Osteoblast (primary cell): Measurements from ENCODE around the gene YTHDF1. TPM values are rescaled to one million over a fixed set of nuclear protein-coding genes. Genes with fewer than 3 reads are reported as not detected.
A peak's percentile ranks its signal among the peaks of the same experiment; 100 is the strongest.
"Not testable (repeated sequence)": the region's sequence is repeated elsewhere in the genome, so short reads cannot be mapped to it uniquely, and the experiment has no call there.

Source experiments
- DNase-seq: peaks from one replicate; pipeline ENCODE4 v3.0.0; 2011; ENCODE audit warnings: low spot score, mixed read lengths; ENCODE audit not compliant: insufficient read length; ENCODE audit errors: missing footprints
- H2AFZ ChIP-seq: 2 replicates; pipeline ENCODE4 v1.6.0; 2011; ENCODE audit warnings: mild to moderate bottlenecking, low read length
- H3K27ac ChIP-seq: 2 replicates; pipeline ENCODE4 v1.5.1; 2011; ENCODE audit warnings: mild to moderate bottlenecking, low read depth, low read length, moderate library complexity
- H3K27me3 ChIP-seq: 2 replicates; pipeline ENCODE4 v1.6.0; 2012; ENCODE audit warnings: mild to moderate bottlenecking, control low read depth, inconsistent platforms, low read length, moderate library complexity; ENCODE audit not compliant: insufficient read depth
- H3K36me3 ChIP-seq: 2 replicates; pipeline ENCODE4 v1.5.1; 2011; ENCODE audit warnings: mild to moderate bottlenecking, low read length, control low read depth, moderate library complexity; ENCODE audit not compliant: insufficient read depth
- H3K4me1 ChIP-seq: 2 replicates; pipeline ENCODE4 v1.5.1; 2011; ENCODE audit warnings: mild to moderate bottlenecking, low read length, control low read depth, moderate library complexity; ENCODE audit not compliant: insufficient read depth
- H3K4me2 ChIP-seq: 2 replicates; pipeline ENCODE4 v1.6.0; 2011; ENCODE audit warnings: mild to moderate bottlenecking, low read length; ENCODE audit not compliant: insufficient read depth
- H3K4me3 ChIP-seq: fragments of 200-600 bp; sonication (generic); 3 replicates; pipeline ENCODE4 v1.5.1; 2012; ENCODE audit warnings: mild to moderate bottlenecking, low read length, inconsistent platforms; ENCODE audit not compliant: insufficient read depth
- H3K79me2 ChIP-seq: 2 replicates; pipeline ENCODE4 v1.6.0; 2012; ENCODE audit warnings: mild to moderate bottlenecking, low read length, control low read depth, inconsistent platforms; ENCODE audit not compliant: insufficient read depth
- H3K9me3 ChIP-seq: 2 replicates; pipeline ENCODE4 v1.5.1; 2011; ENCODE audit warnings: low read depth, low read length, control low read depth
- H4K20me1 ChIP-seq: 2 replicates; pipeline ENCODE4 v1.6.0; 2012; ENCODE audit warnings: mild to moderate bottlenecking, low read length, control low read depth; ENCODE audit not compliant: insufficient read depth
- CTCF ChIP-seq: IDR thresholded peaks from 2 replicates; pipeline ENCODE4 v1.5.1; 2011; ENCODE audit warnings: mild to moderate bottlenecking, low read depth, low read length, moderate library complexity; ENCODE audit errors: extremely low read depth
- total RNA-seq: library from RNA; depleted of rRNA; stranded (reverse); fragments of >200 nt; gene quantifications from 2 replicates; pipeline ENCODE4 v1.2.3, GENCODE V29; 2012

YTHDF1 gene
- total RNA-seq, 1 donor: 23.9 TPM

DNA sequence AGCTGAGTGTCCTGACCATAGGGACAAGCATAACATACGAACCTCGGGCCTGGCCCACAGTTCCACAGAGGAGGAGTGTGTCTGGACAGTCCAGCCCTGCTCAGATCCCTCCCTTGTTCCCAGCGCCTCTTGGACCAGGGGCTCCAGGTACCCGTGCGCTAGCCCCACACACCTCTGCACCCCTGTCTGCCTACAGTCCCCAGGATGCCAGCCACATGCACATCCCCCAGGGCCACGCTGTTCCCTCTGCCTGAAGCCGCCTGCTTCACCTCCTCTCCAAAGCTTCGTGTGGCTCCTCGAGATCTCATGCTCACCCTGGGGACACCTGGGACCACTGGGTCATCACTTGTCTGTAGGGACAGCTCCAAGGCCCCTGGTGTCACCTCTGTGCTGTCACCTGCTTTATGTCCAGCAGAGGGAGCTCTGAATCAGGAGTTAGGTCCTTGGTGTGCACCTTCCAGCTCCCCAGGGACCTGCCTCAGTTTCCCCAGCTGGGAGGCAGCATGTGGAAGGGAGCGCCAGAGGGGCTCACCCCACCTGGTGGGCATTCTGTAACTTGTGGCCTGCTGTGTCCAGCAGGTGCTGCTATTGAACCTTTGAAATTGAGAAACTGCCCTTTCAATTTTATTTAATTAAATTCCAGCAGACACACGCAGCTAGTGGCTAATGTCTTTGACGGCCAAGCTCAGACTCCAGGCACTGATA, 7.3 kb upstream of the YTHDF1 start:
- Histone ChIP-seq H3K27ac (no peak overlapping the region), H3K36me3 (no peaks in the 10 kb centered on the region), H3K79me2 (no peaks in the 10 kb centered on the region), H4K20me1 (no peaks in the 10 kb centered on the region), H3K9me3 (no peaks in the 10 kb centered on the region), H2AFZ (no peak overlapping the region), H3K27me3 (peaks cover 11% of the 10 kb centered on the region), H3K4me2 (no peak overlapping the region), H3K4me3 (no peak overlapping the region), H3K4me1 (peaks cover 8% of the 10 kb centered on the region)
- DNase-seq: peak; percentile 89
- TF ChIP-seq CTCF: peak; percentile 82

GRCh38 chr20:63222541-63222940, 6.6 kb upstream of the YTHDF1 start:
- Histone ChIP-seq H3K27ac (no peak overlapping the region), H3K4me2 (no peak overlapping the region), H3K36me3 (no peaks in the 10 kb centered on the region), H3K79me2 (no peaks in the 10 kb centered on the region), H4K20me1 (no peaks in the 10 kb centered on the region), H3K9me3 (no peaks in the 10 kb centered on the region), H3K4me1 (peaks cover 8% of the 10 kb centered on the region), H3K27me3 (peaks cover 11% of the 10 kb centered on the region), H2AFZ (no peak overlapping the region), H3K4me3 (no peak overlapping the region)
- TF ChIP-seq CTCF: no peak
- no peak for DNase-seq

- DNase-seq, H3K27ac ChIP-seq, H3K79me2 ChIP-seq, H3K9me3 ChIP-seq, H3K4me2 ChIP-seq, H3K4me3 ChIP-seq, H2AFZ ChIP-seq, H3K36me3 ChIP-seq, H4K20me1 ChIP-seq: not testable (repeated sequence)
- H3K27me3 ChIP-seq: peaks cover 11% of the 10 kb centered on the region
- peaks cover 11% of the 10 kb centered on the region for H3K4me1 ChIP-seq
Measured at GRCh38 chr20:63221400-63222053, 5.6 kb upstream of the YTHDF1 start.

- peak; percentile 65 for DNase-seq
- peaks cover 11% of the 10 kb centered on the region for H3K27me3 ChIP-seq
- H3K4me2 ChIP-seq: no peak overlapping the region
- no peaks in the 10 kb centered on the region for H4K20me1 ChIP-seq
- no peak for TF ChIP-seq CTCF
- no peaks in the 10 kb centered on the region for H3K9me3 ChIP-seq
- no peak overlapping the region for H2AFZ ChIP-seq
- H3K79me2 ChIP-seq: no peaks in the 10 kb centered on the region
- H3K4me3 ChIP-seq: no peak overlapping the region
- no peaks in the 10 kb centered on the region for H3K36me3 ChIP-seq
- H3K27ac ChIP-seq: no peak overlapping the region
- H3K4me1 ChIP-seq: peaks cover 12% of the 10 kb centered on the region
Measured at GRCh38 chr20:63220696-63221399, 4.9 kb upstream of the YTHDF1 start.
